Ecto neural progenitor cell (in vitro differentiated cells): ENCODE data around the gene SFXN3.
A peak's percentile ranks its signal among the peaks of the same experiment; 100 is the strongest.

ENCODE experiments used
- DNase-seq: peaks from one replicate; pipeline ENCODE4 v3.0.0-alpha.2; 2018; ENCODE audit warnings: low spot score

SFXN3 gene, protein sequence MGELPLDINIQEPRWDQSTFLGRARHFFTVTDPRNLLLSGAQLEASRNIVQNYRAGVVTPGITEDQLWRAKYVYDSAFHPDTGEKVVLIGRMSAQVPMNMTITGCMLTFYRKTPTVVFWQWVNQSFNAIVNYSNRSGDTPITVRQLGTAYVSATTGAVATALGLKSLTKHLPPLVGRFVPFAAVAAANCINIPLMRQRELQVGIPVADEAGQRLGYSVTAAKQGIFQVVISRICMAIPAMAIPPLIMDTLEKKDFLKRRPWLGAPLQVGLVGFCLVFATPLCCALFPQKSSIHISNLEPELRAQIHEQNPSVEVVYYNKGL

GRCh38 chr10:101031128-101031795, at the start of gene SFXN3, which contains the start of gene PDZD7:
Gene SFXN3 (plus strand): TSS chr10:101031234. CDS start chr10:101034695, 3,461 bp downstream.
Gene PDZD7 (minus strand): TSS chr10:101031129. CDS start chr10:101030219, 910 bp downstream.
- DNase-seq: peak; percentile 93

DNA sequence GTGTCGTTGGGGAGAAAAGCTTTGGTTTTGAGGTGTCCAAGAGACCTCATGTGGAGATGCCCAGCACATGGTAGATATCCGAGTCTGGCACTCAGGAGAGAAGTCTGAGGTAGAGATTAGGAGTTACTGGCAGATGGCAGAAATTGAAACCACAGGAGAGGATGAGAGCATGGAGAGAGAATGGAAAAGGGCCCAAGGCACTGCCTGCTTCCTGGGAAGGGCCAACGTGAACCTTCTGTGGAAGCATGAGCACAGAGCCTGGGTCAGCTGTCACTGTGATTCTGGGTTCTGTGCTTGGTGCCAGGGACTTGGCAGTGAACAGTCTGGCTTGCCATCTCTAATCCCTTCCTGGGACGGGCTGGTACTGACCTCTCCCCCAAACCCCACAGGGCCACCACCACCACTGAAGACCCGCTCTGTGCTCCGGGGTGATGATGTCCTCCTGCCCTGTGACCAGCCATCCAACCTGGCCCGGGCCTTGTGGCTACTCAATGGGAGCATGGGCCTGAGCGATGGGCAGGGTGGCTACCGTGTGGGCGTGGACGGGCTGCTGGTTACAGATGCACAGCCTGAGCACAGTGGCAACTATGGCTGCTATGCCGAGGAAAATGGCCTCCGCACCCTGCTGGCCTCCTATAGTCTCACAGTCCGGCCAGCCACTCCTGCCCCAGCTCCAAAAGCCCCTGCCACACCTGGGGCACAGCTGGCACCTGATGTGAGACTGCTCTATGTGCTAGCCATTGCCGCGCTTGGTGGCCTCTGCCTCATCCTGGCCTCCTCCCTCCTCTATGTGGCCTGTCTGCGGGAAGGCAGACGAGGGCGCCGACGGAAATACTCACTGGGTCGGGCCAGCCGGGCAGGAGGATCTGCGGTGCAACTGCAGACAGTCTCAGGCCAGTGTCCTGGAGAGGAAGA, 47.9 kb upstream of the SFXN3 start:
- DNase-seq: peak; percentile 16

- no peak for DNase-seq
These were observed 47.0 kb upstream of the SFXN3 start for GRCh38 chr10:100983868-100984671.

- no peak for DNase-seq
These were observed 46.3 kb upstream of the SFXN3 start for GRCh38 chr10:100984672-100985177.

DNA sequence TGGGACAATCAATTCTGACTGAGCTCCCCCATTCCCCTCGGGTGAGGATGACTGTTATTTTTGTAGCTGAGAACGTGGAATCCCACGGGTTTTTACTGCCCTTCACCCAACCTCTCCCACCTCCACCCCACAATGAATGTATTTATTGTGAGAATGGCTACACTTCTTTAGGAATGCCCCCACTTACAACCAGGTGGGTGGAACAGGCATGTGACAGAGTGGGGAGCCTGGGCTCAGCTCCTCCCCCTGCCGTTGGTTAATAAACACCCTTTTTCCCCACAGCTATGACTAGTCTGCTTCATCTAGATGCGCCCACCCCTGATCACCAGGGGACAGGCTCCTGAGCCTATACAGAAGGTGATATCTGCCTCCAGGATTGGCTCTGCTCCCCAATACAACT, 45.7 kb upstream of the SFXN3 start:
- no peak for DNase-seq

GRCh38 chr10:100986623-100986951, 44.4 kb upstream of the SFXN3 start:
- DNase-seq: no peak

DNA sequence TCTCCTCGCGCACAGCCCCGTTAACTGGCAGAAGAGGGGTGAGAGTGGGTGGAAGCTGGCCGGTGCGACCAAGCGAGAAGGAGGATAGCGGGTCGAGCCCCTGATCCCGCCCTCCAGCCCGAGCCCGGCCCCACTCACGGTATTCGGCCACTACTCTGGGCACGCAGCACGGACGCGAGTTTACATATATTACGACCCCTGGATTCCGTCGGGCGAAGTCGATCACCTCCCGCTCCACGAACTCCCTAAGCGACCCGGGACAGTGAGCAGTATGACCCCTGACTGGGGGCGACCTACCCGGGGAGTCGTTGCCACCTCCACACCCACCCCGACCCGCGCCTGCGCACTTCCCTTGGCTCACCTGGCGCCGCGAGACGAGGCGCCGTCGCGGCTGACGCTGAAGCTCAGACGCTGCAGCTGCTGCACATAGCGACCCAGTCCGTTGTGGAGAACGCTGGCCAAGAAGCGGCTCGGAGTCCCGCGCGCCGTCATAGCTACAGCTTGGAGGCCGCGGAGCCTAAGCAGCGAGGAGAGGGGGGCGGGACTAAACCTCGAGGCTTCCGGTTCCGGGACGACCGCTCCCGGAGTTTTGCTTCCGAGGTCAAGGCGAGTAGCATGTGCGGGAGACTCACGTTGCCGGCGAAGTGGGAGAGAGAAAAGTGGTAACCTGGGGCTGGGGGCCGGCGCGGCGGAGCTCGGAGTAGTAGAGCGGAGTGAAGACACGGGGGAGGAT, 43.9 kb upstream of the SFXN3 start, which contains the start of the genes MRPL43 and TWNK:
Gene MRPL43 (minus strand): TSS at position 546 of the 733 bp plus-strand sequence. CDS start 54 bp downstream, at position 492.
Gene TWNK (plus strand): TSS at position 592 of the 733 bp plus-strand sequence. CDS start 668 bp downstream, outside the sequence.
- peak; percentile 89 for DNase-seq

GRCh38 chr10:100987685-100988049, 43.4 kb upstream of the SFXN3 start:
- DNase-seq: no peak

DNA sequence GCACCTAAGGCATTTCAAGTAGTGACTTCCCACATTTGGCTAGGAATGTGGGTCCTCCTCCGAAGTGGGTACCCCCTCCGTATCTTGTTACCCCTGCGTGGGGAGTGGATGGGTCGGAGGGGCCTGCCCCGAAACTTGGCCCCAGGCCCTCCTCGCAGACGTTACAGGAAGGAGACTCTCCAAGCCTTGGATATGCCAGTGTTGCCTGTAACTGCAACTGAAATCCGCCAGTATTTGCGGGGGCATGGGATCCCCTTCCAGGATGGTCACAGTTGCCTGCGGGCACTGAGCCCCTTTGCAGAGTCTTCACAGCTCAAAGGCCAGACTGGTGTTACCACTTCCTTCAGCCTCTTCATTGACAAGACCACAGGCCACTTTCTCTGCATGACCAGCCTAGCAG, 42.9 kb upstream of the SFXN3 start:
- DNase-seq: no peak

DNA sequence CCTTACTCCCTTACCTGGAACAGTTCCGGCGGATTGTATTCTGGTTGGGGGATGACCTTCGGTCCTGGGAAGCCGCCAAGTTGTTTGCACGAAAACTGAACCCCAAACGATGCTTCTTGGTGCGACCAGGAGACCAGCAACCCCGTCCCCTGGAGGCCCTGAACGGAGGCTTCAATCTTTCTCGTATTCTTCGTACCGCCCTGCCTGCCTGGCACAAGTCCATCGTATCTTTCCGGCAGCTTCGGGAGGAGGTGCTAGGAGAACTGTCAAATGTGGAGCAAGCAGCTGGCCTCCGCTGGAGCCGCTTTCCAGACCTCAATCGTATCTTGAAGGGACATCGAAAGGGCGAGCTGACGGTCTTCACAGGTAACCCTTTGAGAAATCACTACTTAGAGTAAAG, 41.9 kb upstream of the SFXN3 start:
- DNase-seq: no peak

DNA sequence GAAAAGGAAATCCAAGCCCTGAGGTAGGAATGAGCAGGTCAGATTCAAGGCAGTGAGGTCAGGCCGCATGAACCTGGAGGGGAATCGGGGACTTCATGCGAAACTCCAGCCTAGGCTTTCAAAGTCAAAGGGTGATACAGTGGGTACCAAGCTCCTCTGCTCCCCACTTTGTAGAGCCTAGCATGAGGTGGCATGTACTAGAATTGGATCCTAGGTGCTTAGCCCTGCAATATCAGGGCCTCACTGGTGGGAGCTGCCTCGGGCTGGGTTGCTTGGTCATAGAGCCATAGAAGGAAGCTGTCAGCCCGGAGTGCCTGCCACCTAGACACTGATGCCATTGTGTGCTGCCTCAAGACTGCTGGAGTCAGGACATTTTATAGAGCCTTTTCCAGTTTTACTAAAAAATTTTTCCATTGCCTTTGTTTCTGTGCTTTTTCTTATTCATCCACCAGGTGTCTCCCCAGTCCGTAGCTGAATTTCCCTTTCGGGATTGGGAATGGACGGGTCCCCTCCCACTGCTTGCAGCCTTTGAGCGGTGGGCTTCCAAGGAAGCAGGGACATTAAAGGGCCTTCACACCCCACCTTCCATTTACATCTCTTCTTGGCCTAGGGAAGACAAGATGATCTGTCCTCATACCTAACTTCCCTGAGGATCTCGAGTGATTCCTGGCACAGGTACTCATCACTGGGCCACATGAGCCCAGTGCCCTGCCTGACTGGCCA, 36.9 kb upstream of the SFXN3 start:
- no peak for DNase-seq

GRCh38 chr10:100995181-100995580, 35.9 kb upstream of the SFXN3 start:
- no peak for DNase-seq

DNA sequence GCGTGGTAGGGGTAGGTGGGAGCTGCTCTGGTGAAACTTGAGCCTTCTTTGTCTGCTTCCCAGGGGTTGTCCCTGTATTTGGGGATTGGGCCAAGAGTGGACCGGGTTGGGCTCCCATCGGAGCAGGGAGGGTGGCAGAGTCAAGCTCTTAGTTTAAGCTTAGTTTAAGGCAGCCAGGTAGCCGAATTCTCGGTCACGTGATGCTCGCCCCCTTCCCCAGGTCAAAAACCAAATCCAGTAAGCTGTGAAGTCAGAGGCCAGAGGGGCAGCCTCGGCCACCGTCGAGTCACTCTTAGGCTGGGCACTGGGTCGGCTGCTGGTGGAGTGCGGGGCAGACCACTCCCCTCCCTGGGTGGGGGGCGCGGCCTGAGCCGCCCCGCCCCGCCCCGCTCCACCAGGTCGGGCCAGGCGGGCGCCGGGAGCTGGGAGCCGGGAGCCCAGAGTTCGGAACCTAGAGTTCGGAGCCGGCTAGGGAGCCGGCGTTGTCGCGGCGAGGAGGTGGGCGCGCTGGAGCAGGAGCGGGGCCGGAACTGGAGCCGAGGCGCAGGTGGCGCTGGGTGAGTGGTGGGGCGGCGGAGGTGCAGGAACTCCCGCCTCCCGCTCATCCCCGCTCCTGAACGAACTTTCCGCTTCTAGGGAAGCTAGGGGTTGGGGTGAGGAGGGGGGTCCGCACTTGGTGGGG, 34.2 kb upstream of the SFXN3 start:
- peak; percentile 76 for DNase-seq

DNA sequence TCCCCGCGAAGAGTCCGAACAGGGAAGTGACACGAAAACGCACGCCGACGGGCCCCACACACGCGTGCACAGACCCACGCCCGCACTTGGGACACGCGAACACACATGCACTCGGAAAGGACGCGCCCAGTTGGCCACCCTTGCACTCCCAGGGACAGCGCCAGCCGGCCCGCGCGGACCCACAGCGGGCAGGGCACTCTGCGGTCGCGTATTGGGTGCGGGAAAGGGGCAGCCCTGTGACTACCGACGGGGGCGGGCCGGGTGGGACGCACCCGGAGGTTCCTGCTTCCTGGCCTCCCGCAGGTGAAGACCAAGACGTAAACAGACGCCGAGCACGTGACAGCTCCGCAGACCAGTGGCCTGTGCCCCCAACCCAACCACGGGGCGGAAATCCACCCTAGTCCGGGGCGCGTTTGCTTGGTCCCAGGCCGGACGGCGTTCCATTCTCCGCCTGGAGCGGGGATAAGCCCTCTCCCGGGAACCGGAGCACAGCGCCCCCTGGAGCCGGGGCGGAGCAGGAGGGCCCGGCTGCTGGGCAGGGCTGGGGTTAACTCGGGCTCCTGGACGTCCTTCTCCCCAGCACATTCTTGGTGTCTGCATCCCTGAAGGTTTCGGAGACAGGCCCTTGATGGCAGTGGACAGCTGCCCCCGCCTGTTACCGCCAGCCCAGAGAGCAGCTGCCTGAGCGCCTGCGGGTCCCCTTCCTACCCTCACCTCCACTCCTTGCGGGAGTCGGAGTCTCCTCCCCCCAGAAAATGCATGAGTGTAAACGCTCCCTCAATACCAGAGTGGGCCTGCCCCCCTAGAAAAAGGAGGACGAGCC, 33.5 kb upstream of the SFXN3 start:
- DNase-seq: peak; percentile 93

- peak; percentile 70 for DNase-seq
These were observed 32.6 kb upstream of the SFXN3 start for GRCh38 chr10:100998183-100998990.

DNA sequence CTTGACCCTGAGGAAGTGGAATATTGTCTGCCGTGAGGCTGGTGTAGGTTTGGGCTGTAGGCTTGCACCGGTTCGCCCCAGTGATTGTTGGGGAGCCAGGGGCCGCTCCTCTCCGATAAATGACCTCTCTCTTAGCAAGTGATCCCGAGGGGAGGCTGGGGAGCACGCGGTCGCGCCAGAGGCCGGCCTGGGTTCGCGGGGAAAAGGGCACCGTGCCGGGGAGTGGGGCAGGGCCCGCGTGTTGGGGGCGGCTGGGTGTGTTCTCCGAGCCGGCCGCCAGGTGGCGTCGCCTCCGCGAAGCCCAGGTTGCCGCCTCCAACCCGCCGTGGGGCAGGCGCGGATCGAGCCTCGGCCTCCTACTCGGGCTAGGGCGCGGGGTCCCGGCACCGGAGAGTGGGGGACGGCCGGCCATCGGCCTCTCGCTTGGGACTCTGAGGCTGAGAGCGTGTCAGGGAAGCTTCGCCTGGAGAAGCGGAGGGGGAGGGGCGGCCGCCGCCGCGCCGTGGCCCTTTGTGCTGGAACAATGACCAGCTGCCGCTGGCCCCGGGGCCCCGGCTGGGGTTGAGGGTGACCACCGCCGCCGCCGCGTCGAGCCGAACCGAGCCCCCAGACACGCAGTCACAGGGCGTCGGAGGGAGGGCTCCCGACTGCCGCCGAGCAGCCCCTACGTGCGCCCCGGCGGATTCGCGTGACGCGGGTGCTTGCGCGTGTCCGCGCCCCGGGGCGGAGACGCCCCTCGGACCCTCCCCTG, 31.9 kb upstream of the SFXN3 start:
- DNase-seq: peak; percentile 92

DNA sequence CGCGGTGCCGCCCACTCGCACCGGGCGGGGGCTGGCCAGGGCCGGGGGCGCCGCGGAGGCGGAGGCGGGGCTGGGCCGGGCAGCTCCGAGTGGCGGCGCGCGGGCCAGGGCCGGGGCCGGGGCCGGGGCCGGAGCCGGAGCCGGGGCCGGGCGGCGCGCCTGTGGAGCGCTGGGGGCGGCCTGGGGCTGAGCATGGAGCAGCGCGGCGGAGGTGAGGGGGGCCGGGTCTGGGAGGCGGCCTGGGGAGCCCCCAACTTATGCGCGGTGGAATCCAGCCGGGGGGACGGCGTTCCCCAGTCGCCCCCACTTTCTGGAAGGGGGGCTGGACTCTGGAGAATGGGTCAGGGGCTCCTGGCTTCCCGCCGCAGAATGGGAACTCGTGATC, 31.3 kb upstream of the SFXN3 start, which contains the start of gene LZTS2:
Gene LZTS2 (plus strand): TSS at position 67 of the 385 bp plus-strand sequence. CDS start 2,731 bp downstream, outside the sequence.
- DNase-seq: no peak
